ENCODE data around the gene GP2. TPM values are rescaled to one million over a fixed set of nuclear protein-coding genes. Genes with fewer than 3 reads are reported as not detected.

The GP2 gene
- not detected in 2 replicates for total RNA-seq

DNA sequence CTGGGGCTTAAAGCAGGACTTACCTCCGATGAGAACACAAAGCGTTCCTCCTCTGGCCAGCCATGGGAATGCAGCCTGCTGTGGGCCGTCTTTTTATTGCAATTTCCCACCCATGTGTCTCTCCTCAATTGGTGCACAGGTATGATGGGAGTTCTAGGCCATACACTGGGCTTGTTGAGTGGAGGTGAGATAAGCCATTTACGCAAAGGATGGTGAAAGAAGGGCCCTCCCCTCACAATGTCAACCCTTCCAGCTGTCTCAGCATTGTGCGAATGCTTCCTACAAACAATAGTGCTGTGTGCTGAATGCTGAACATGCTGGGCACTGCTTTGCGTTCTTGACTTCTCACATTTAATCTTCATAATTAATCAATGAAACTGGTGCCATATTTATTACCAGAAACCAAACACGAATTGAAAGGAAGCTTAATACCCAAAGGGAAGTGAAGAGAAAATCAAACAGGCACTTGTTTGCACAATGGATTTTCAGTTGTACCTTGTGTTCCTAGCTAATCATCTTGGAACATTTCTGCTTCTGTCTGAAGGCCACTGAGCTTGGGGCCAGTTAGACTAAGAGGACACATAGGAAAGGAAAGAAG lies at the start of gene GP2:
Gene GP2, minus strand, starts transcription at position 70 of the 598 bp plus-strand sequence. CDS start 1,082 bp downstream, outside the sequence.

GRCh38 chr16:20352615-20353014 lies 25.3 kb upstream of the GP2 start, which contains the start of gene UMOD:
UMOD (minus strand) TSS chr16:20352715; CDS start chr16:20350737, 1,978 bp downstream.

Other genes starting within 250 kb of the GP2 start
- gene UMOD, start 25.2 kb upstream of the GP2 start, total RNA-seq, result not detected in 2 replicates
- not detected in 2 replicates for gene PDILT, start 77.2 kb upstream of the GP2 start, total RNA-seq
- gene ACSM5, start 82.0 kb upstream of the GP2 start, total RNA-seq, result 0.09 TPM in 1 of 2 replicates, not detected in the other
- gene ACSM2A, start 124.0 kb upstream of the GP2 start, total RNA-seq, result not detected in 2 replicates
- not detected in 2 replicates for gene ACSM2B, start 248.9 kb upstream of the GP2 start, total RNA-seq